Vagina (tissue), 2 donors: ENCODE data around the gene NPLOC4. TPM values are rescaled to one million over a fixed set of nuclear protein-coding genes. Genes with fewer than 3 reads are reported as not detected.

Experiments used
- DNase-seq, 2 donors: peaks; one replicate each; pipeline ENCODE4 v3.0.0-alpha.2; 2017; ENCODE audit errors: extremely low spot score in 2 of 2
- H3K27ac ChIP-seq: fragments of 200-600 bp; sonication (generic); one replicate; pipeline ENCODE4 v1.5.1; 2019
- H3K27me3 ChIP-seq: fragments of 200-600 bp; sonication (generic); one replicate; pipeline ENCODE4 v1.5.1; 2019
- H3K36me3 ChIP-seq, 2 donors: fragments of 200-600 bp; sonication (generic); one replicate each; pipeline ENCODE4 v1.5.1; 2017 to 2019
- H3K4me1 ChIP-seq: fragments of 200-600 bp; sonication (generic); one replicate; pipeline ENCODE4 v1.5.1; 2019
- H3K4me3 ChIP-seq, 2 donors: fragments of 200-600 bp; sonication (generic); 1 replicate in 1 of 2; 2 replicates in 1 of 2; pipeline ENCODE4 v1.5.1; 2016 to 2019
- H3K9me3 ChIP-seq: fragments of 200-600 bp; sonication (generic); one replicate; pipeline ENCODE4 v1.5.1; 2019
- CTCF ChIP-seq, 3 experiments: fragments of 450-650 bp in 2 of 3; fragments of 200-600 bp in 1 of 3; sonication (generic) in 1 of 3; IDR thresholded peaks; one replicate each; pipeline ENCODE4 v1.5.1; 2017 to 2019; ENCODE audit warnings: antibody characterized with exemption in 3 of 3, mild to moderate bottlenecking in 2 of 3, moderate library complexity in 2 of 3
- POLR2A ChIP-seq, 2 donors: fragments of 450-650 bp; IDR thresholded peaks; one replicate each; pipeline ENCODE4 v1.6.1; 2017; ENCODE audit warnings: antibody characterized with exemption in 2 of 2, mild to moderate bottlenecking in 2 of 2, moderate library complexity in 2 of 2
- POLR2AphosphoS5 ChIP-seq, 2 donors: sonication (generic); formaldehyde crosslinking; IDR thresholded peaks; one replicate each; pipeline ENCODE4 v1.9.0; 2017; ENCODE audit warnings: antibody characterized with exemption in 2 of 2, mild to moderate bottlenecking in 2 of 2, low read depth in 1 of 2; ENCODE audit not compliant: insufficient read depth in 1 of 2
- intact Hi-C: fragments of 100-400 bp; cut with DNase I; formaldehyde crosslinking; loops from one replicate; pipeline ENCODE4 v1.15.1; 2023
- total RNA-seq: library from RNA; depleted of rRNA; stranded (reverse); fragments of >200 nt; gene quantifications from one replicate; pipeline ENCODE4 v1.2.3, GENCODE V29; 2016

Gene NPLOC4
- total RNA-seq, 1 donor from 2014 or later: 68.3 TPM

GRCh38 chr17:81612172-81612970 is 24.5 kb downstream of the NPLOC4 start:
- DNase-seq: no peak
- peaks cover 0 to 50% of the 10 kb centered on the region in 2 donors for H3K36me3 ChIP-seq
- H3K9me3 ChIP-seq: no peaks in the 10 kb centered on the region
- peaks cover 9% of the 10 kb centered on the region for H3K4me1 ChIP-seq
- no peak overlapping the region for H3K27ac ChIP-seq
- TF ChIP-seq POLR2A (IDR thresholded peaks at IDR 0.05): no peak
- TF ChIP-seq CTCF (IDR thresholded peaks at IDR 0.05): no peak
- no peak for TF ChIP-seq POLR2AphosphoS5 (IDR thresholded peaks at IDR 0.05; ENCODE audit: insufficient read depth in 1 of 2, low read depth in 1 of 2)
- intact Hi-C loops: no loop called here
- no peaks in the 10 kb centered on the region for H3K27me3 ChIP-seq
- no peak overlapping the region for H3K4me3 ChIP-seq

GRCh38 chr17:81609541-81610311 is 27.2 kb downstream of the NPLOC4 start:
- intact Hi-C loops: no loop called here
- TF ChIP-seq CTCF (IDR thresholded peaks at IDR 0.05): no peak
- TF ChIP-seq POLR2A (IDR thresholded peaks at IDR 0.05): no peak
- no peak for TF ChIP-seq POLR2AphosphoS5 (IDR thresholded peaks at IDR 0.05; ENCODE audit: insufficient read depth in 1 of 2, low read depth in 1 of 2)
- H3K4me3 ChIP-seq: no peak overlapping the region
- H3K4me1 ChIP-seq: peaks cover 5% of the 10 kb centered on the region
- H3K27ac ChIP-seq: no peak overlapping the region
- DNase-seq: no peak
- H3K9me3 ChIP-seq: no peaks in the 10 kb centered on the region
- H3K27me3 ChIP-seq: no peaks in the 10 kb centered on the region
- peaks cover 0 to 61% of the 10 kb centered on the region in 2 donors for H3K36me3 ChIP-seq

DNA sequence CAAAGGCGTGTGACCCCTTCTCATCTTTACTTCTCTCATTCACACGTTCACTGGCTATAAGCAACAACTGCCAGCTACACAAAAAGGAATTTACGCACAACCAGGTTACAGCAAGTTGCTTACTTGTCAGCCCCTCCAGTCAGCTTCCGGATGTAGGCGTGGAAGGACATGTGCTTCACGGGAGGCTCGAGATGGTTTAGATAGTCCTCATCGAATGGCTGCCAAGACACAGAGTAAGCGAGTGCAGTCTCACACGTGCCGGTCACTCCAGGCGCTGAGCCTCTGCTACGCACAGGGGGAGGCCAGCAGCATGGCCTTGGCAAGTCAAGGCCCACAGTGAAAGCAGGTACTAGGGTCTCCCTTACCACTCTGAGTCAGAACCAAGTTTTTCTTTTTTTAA is 28.3 kb downstream of the NPLOC4 start:
- intact Hi-C loops: no loop called here

GRCh38 chr17:81608082-81608481 is 28.8 kb downstream of the NPLOC4 start:
- peaks cover 0 to 78% of the 10 kb centered on the region in 2 donors for H3K36me3 ChIP-seq
- no peak overlapping the region for H3K27ac ChIP-seq
- intact Hi-C loops: no loop called here

More for the DNA sequence above, 28.3 kb downstream of the NPLOC4 start:
- peaks cover 0 to 72% of the 10 kb centered on the region in 2 donors for H3K36me3 ChIP-seq
- H3K27ac ChIP-seq: no peak overlapping the region
- no peak for TF ChIP-seq CTCF (IDR thresholded peaks at IDR 0.05)
- TF ChIP-seq POLR2AphosphoS5 (IDR thresholded peaks at IDR 0.05; ENCODE audit: insufficient read depth in 1 of 2, low read depth in 1 of 2): no peak
- TF ChIP-seq POLR2A (IDR thresholded peaks at IDR 0.05): no peak
- no peaks in the 10 kb centered on the region for H3K9me3 ChIP-seq
- no peak for DNase-seq
- H3K4me1 ChIP-seq: no peaks in the 10 kb centered on the region
- H3K4me3 ChIP-seq: no peak overlapping the region
- no peaks in the 10 kb centered on the region for H3K27me3 ChIP-seq

More at GRCh38 chr17:81608082-81608481, 28.8 kb downstream of the NPLOC4 start:
- Histone ChIP-seq H3K4me3 (no peak overlapping the region), H3K9me3 (no peaks in the 10 kb centered on the region), H3K4me1 (no peaks in the 10 kb centered on the region), H3K27me3 (no peaks in the 10 kb centered on the region)
- TF ChIP-seq CTCF (IDR thresholded peaks at IDR 0.05): no peak
- no peak for TF ChIP-seq POLR2A (IDR thresholded peaks at IDR 0.05)
- TF ChIP-seq POLR2AphosphoS5 (IDR thresholded peaks at IDR 0.05; ENCODE audit: insufficient read depth in 1 of 2, low read depth in 1 of 2): no peak
- DNase-seq: no peak
